HG02678 (cell line): Measurements from ENCODE around the gene PIGS.
"Not testable (repeated sequence)": the region's sequence is repeated elsewhere in the genome, so short reads cannot be mapped to it uniquely, and the experiment has no call there.

Experiments used
- ATAC-seq: cut with Tn5 transposase; IDR thresholded peaks from one replicate; pipeline ENCODE4 v1.9.1; 2021; ENCODE audit warnings: mild to moderate bottlenecking, moderate library complexity; ENCODE audit not compliant: unreplicated experiment

PIGS gene

GRCh38 chr17:28579526-28579925, 8.2 kb upstream of the PIGS start:
- no peak for ATAC-seq

GRCh38 chr17:28578246-28579195, 7.2 kb upstream of the PIGS start:
- ATAC-seq: no peak

- ATAC-seq: no peak
These were observed 6.1 kb upstream of the PIGS start for GRCh38 chr17:28577466-28577824.

- ATAC-seq: peak; percentile 88
These were observed 5.6 kb upstream of the PIGS start, which contains the start of gene ALDOC for GRCh38 chr17:28576758-28577465. ALDOC (minus strand) TSS chr17:28576895; CDS start chr17:28575532, 1,363 bp downstream.

GRCh38 chr17:28576016-28576415, 4.7 kb upstream of the PIGS start:
- ATAC-seq: not testable (repeated sequence)

GRCh38 chr17:28575126-28575795, 3.9 kb upstream of the PIGS start:
- ATAC-seq: no peak

- no peak for ATAC-seq
These were observed 3.2 kb upstream of the PIGS start for GRCh38 chr17:28574526-28574925.

- no peak for ATAC-seq
These were observed 2.7 kb upstream of the PIGS start for GRCh38 chr17:28573966-28574480.

GRCh38 chr17:28573521-28573920, 2.2 kb upstream of the PIGS start:
- ATAC-seq: no peak

- ATAC-seq: no peak
These were observed 1.7 kb upstream of the PIGS start for GRCh38 chr17:28573040-28573380.

GRCh38 chr17:28572259-28573039, 1.1 kb upstream of the PIGS start:
- no peak for ATAC-seq

- peak; percentile 17 for ATAC-seq
These were observed 486 bp downstream of the PIGS start for GRCh38 chr17:28570716-28571360.

- no peak for ATAC-seq
These were observed 1.9 kb downstream of the PIGS start for GRCh38 chr17:28569446-28569845.

- ATAC-seq: no peak
These were observed 3.7 kb downstream of the PIGS start for GRCh38 chr17:28567604-28568003.

- ATAC-seq: no peak
These were observed 7.8 kb downstream of the PIGS start for GRCh38 chr17:28563475-28563874.

GRCh38 chr17:28555022-28555421, 16.3 kb downstream of the PIGS start:
- no peak for ATAC-seq

- ATAC-seq: no peak
These were observed 16.8 kb downstream of the PIGS start for GRCh38 chr17:28554565-28554964.

- ATAC-seq: no peak
These were observed 18.3 kb downstream of the PIGS start for GRCh38 chr17:28553000-28553505.

- ATAC-seq: peak; percentile 64
These were observed 18.9 kb downstream of the PIGS start, which contains the start of gene UNC119 for GRCh38 chr17:28552176-28552999. UNC119 (minus strand) TSS chr17:28552624; CDS start chr17:28552557, 67 bp downstream.
